Stimulated activated CD4-positive, alpha-beta T cell treated with anti-CD3 and anti-CD28 coated beads, Interleukin-12 subunit alpha, Interleukin-12 subunit beta, amount 100 ng/mL, for 24 hours (primary cell): ENCODE measurements around the gene P3R3URF.

ENCODE experiments used
- DNase-seq, 2 experiments: peaks; one replicate each; pipeline ENCODE4 v3.0.0-alpha.2; 2020; ENCODE audit warnings: low read depth in 2 of 2

The P3R3URF gene

DNA sequence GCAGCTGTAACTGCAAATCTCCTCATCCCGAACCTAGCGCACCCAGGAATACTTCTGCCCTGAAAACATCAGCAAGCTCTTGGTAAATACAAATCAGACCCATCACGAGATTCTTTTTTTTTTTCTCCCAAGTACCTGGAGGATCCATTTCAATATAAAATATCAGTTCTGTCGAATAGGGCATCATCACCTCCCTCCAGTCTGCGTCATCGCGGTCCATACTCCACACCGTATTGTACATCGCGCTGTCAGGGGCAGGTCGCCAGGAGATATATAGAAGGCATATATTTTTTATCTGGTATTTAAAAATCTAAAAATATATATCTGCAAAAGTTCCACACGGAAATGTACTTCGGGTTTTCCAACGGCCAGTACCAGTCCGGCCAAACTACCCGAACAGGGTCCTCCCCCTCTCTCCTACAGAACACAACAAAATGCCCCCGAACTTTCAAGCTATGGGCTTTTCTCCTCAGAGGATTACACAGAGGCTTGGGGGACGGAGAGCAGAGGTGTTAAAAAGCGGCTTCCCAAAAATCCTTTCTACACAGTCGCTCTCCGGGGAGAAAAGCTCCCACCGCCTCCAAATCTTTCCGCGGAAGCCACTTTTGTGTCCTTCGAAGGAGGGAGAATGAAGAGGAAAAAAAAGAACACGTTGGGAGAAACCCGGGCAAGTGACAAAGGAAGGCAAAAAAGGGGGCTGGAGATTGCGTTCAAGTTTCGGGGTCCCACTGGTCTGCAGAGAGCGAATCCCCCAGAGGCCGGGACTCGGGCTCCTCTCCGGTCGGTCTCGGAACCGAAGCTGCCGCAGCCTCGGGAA lies 44.4 kb downstream of the P3R3URF start:
- peak in 1 of 2 experiments; percentile 13 for DNase-seq

DNA sequence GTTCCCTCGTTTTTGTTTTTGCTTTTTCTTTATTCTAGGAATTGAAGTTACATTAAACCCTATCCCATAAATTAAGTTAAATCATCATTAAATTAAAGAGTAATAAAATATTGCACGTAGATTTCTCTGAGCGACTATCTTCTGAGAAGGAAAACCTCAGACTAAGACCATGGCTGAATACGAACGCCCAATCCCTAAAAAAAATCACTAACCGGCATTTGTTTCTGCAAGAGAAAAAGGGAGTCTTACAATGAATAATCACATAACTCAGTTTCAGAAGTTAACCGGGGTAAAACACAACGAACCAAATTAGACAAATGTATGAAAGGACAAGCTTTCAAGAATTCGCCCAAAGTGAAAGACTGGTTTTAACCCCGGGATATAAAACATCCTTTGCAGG lies 45.2 kb downstream of the P3R3URF start:
- no peak for DNase-seq

DNA sequence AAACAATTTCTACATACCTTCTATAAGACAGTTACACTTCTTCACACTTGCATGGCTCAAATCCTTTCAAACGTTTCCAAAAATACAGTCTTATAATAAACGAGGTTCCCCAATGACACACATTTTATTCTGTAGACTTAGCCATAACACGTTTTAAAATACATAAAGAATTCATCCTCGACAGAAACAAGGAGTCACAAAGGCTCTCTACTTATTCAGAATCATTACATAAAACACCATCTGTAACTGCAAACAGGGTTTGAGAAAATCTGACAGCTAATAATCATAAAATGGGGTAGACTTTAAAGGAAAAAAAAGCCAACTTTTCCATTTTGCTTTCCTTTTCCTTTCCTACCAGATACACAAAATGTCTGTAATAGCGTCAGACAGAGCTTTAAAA lies 45.7 kb downstream of the P3R3URF start:
- no peak for DNase-seq

DNA sequence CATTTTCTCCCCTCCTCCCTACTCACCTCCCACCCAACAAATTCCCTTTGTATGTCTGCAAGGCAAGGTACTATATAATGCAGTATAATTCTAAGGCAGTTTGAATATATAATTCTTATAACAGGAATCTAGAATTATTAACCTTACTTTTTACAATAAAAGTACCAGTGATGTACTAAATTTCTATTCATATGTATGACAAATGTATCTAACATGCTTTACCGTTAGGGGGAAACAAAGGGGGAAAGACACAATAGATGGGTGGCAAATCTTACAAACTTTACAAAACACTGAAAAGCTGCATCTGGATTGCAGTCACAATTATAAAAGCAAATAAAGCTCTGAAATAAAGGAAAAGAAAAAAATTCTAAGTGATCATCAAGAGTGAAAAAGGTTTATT lies 46.2 kb downstream of the P3R3URF start:
- no peak for DNase-seq

DNA sequence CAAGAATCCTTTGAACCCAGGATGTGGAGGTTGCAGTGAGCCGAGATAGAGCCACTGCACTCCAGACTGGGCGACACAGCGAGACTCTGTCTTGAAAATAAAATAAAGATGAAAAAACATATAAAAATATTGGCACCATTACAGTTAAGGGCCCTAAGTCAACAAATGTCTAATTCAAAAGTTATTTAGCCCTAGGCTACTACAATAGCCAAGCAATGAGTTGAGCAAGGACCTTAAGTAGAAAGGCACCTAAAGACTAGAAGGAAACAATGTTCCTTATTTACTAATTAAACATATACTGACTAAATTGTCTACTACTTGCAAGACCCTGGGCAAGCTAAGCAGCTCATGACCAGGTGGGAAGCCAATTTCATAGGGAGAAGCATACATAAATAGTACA lies 47.9 kb downstream of the P3R3URF start:
- DNase-seq = no peak
